H1 (cell line): ENCODE measurements around the gene ARHGDIG. TPM values are rescaled to one million over a fixed set of nuclear protein-coding genes. Genes with fewer than 3 reads are reported as not detected.

ENCODE experiments used
- CTCF ChIA-PET: fragments of 300-600 bp; sonication (Branson Sonifier 250); formaldehyde crosslinking; loops from one replicate; lab custom pipeline; 2021; ENCODE audit not compliant: partially characterized antibody; lab: Charles Lee
- POLR2A ChIA-PET: fragments of 300-600 bp; sonication (Branson Sonifier 250); formaldehyde crosslinking; loops from one replicate; lab custom pipeline; 2021; ENCODE audit warnings: inconsistent platforms; ENCODE audit not compliant: partially characterized antibody; lab: Charles Lee
- DNase-seq, 2 experiments: peaks; one replicate each; pipeline versions ENCODE4 v3.0.0 to v3.0.0-alpha.2; 2010 to 2022; ENCODE audit warnings: low spot score in 2 of 2, low read depth in 1 of 2, mixed read lengths in 1 of 2
- FAIRE-seq: peaks from 2 replicates; lab custom pipeline; 2011; peaks lifted over from hg19 to GRCh38; lab: Jason Lieb, UNC
- H2AFZ ChIP-seq: 2 replicates; pipeline ENCODE4 v1.8.1; 2012; ENCODE audit warnings: low read length, inconsistent platforms
- H2AK5ac ChIP-seq: 2 replicates; pipeline ENCODE4 v1.6.1; 2013; ENCODE audit warnings: low read depth, low read length
- H2BK120ac ChIP-seq: replicated peaks from 2 replicates; pipeline ENCODE3; 2013; ENCODE audit warnings: low read depth, low read length, inconsistent platforms
- H2BK12ac ChIP-seq: 2 replicates; pipeline ENCODE4 v1.6.1; 2013; ENCODE audit warnings: low read depth, low read length
- H2BK15ac ChIP-seq: 2 replicates; pipeline ENCODE4 v1.6.1; 2013; ENCODE audit warnings: low read length
- H2BK20ac ChIP-seq: 2 replicates; pipeline ENCODE4 v1.6.1; 2013; ENCODE audit warnings: low read length
- H2BK5ac ChIP-seq: 2 replicates; pipeline ENCODE4 v1.6.1; 2013; ENCODE audit warnings: low read depth, low read length
- H3K14ac ChIP-seq: 2 replicates; pipeline ENCODE4 v1.6.1; 2013; ENCODE audit warnings: inconsistent platforms; ENCODE audit not compliant: insufficient read length
- H3K18ac ChIP-seq: 2 replicates; pipeline ENCODE4 v1.6.1; 2013; ENCODE audit warnings: low read length; ENCODE audit errors: extremely low read depth
- H3K23ac ChIP-seq: 2 replicates; pipeline ENCODE4 v1.6.1; 2013; ENCODE audit warnings: inconsistent platforms; ENCODE audit not compliant: insufficient read length
- H3K23me2 ChIP-seq: 2 replicates; pipeline ENCODE4 v1.6.1; 2013; ENCODE audit warnings: low read depth, low read length
- H3K27ac ChIP-seq: 2 replicates; pipeline ENCODE4 v1.6.1; 2011; ENCODE audit warnings: low read depth, low read length, inconsistent platforms
- H3K27me3 ChIP-seq, 4 experiments: replicated peaks in 1 of 4; 1 replicate in 1 of 4; 2 replicates in 3 of 4; pipeline versions ENCODE4 v1.6.1 to v1.8.1; 2011 to 2013; ENCODE audit warnings: low read length in 3 of 4, mild to moderate bottlenecking in 3 of 4, inconsistent platforms in 2 of 4, mixed read lengths in 2 of 4, moderate library complexity in 1 of 4; ENCODE audit not compliant: control insufficient read depth in 3 of 4, insufficient read depth in 3 of 4; ENCODE audit errors: extremely low read depth in 1 of 4
- H3K36me3 ChIP-seq, 4 experiments: 2 replicates each; pipeline versions ENCODE4 v1.6.1 to v1.8.1; 2011 to 2013; ENCODE audit warnings: mild to moderate bottlenecking in 4 of 4, low read length in 3 of 4, moderate library complexity in 2 of 4, control low read depth in 1 of 4, inconsistent platforms in 1 of 4; ENCODE audit not compliant: insufficient read depth in 4 of 4, control insufficient read depth in 2 of 4
- H3K4ac ChIP-seq: replicated peaks from 2 replicates; pipeline ENCODE3; 2013; ENCODE audit warnings: low read length, low read depth, mixed read lengths, inconsistent platforms; ENCODE audit not compliant: insufficient read length
- H3K4me1 ChIP-seq, 4 experiments: replicated peaks in 1 of 4; 1 replicate in 1 of 4; 2 replicates in 3 of 4; pipeline versions ENCODE4 v1.6.1 to v1.8.1; 2011 to 2013; ENCODE audit warnings: low read length in 3 of 4, inconsistent platforms in 2 of 4, mixed read lengths in 1 of 4; ENCODE audit not compliant: insufficient read depth in 4 of 4, control insufficient read depth in 3 of 4
- H3K4me2 ChIP-seq, 2 experiments: 2 replicates each; pipeline versions ENCODE4 v1.6.1 to v1.8.1; 2011 to 2013; ENCODE audit warnings: low read depth in 2 of 2, low read length in 2 of 2, control low read depth in 1 of 2, inconsistent platforms in 1 of 2, mild to moderate bottlenecking in 1 of 2; ENCODE audit not compliant: insufficient read depth in 1 of 2
- H3K4me3 ChIP-seq, 4 experiments: fragments of 200-600, 300-600 bp in 1 of 4; sonication (generic), shearing (Covaris generic), sonication (Bioruptor Twin) in 1 of 4; 2 replicates each; pipeline versions ENCODE4 v1.5.1 to v1.8.1; 2011 to 2016; ENCODE audit warnings: low read length in 4 of 4, low read depth in 3 of 4, control low read depth in 2 of 4, inconsistent platforms in 2 of 4, mild to moderate bottlenecking in 2 of 4, mixed read lengths in 1 of 4, moderate library complexity in 1 of 4; ENCODE audit not compliant: insufficient read depth in 2 of 4; ENCODE audit errors: extremely low read depth in 1 of 4
- H3K56ac ChIP-seq: replicated peaks from 2 replicates; pipeline ENCODE3; 2013; ENCODE audit warnings: low read depth, mild to moderate bottlenecking, mixed read lengths, low read length, inconsistent platforms; ENCODE audit not compliant: insufficient read length
- H3K79me1 ChIP-seq: 2 replicates; pipeline ENCODE4 v1.6.1; 2013; ENCODE audit warnings: low read depth, low read length, control low read depth
- H3K79me2 ChIP-seq, 2 experiments: 2 replicates each; pipeline versions ENCODE4 v1.6.1 to v1.8.1; 2012 to 2013; ENCODE audit warnings: low read length in 2 of 2, mild to moderate bottlenecking in 2 of 2, inconsistent platforms in 1 of 2; ENCODE audit not compliant: insufficient read depth in 2 of 2, control insufficient read depth in 1 of 2
- H3K9ac ChIP-seq, 4 experiments: replicated peaks in 1 of 4; 1 replicate in 1 of 4; 2 replicates in 3 of 4; pipeline versions ENCODE4 v1.6.1 to v1.8.1; 2011 to 2013; ENCODE audit warnings: low read depth in 3 of 4, low read length in 3 of 4, control low read depth in 2 of 4, mild to moderate bottlenecking in 2 of 4, moderate library complexity in 2 of 4, inconsistent platforms in 1 of 4; ENCODE audit errors: extremely low read depth in 1 of 4
- H3K9me3 ChIP-seq, 2 experiments: 2 replicates each; pipeline versions ENCODE4 v1.6.1 to v1.8.1; 2012 to 2013; ENCODE audit warnings: mild to moderate bottlenecking in 2 of 2, moderate library complexity in 2 of 2, control low read depth in 1 of 2, inconsistent platforms in 1 of 2, low read depth in 1 of 2, low read length in 1 of 2, mixed read lengths in 1 of 2; ENCODE audit not compliant: insufficient read depth in 2 of 2
- H4K20me1 ChIP-seq, 2 experiments: replicated peaks in 1 of 2; 2 replicates each; pipeline versions ENCODE3 to v1.8.1; 2011 to 2013; ENCODE audit warnings: inconsistent platforms in 2 of 2, low read length in 2 of 2, mild to moderate bottlenecking in 1 of 2; ENCODE audit not compliant: insufficient read depth in 2 of 2, control insufficient read depth in 1 of 2
- H4K5ac ChIP-seq: 2 replicates; pipeline ENCODE4 v1.6.1; 2013; ENCODE audit warnings: low read length, low read depth, mixed read lengths, inconsistent platforms; ENCODE audit not compliant: insufficient read length
- H4K8ac ChIP-seq: 2 replicates; pipeline ENCODE4 v1.8.0; 2013; ENCODE audit warnings: mild to moderate bottlenecking, moderate library complexity, low read length, inconsistent platforms; ENCODE audit not compliant: insufficient read depth; ENCODE audit errors: extremely low read depth
- H4K91ac ChIP-seq: replicated peaks from 2 replicates; pipeline ENCODE3; 2013; ENCODE audit warnings: low read length, mixed read lengths, inconsistent platforms; ENCODE audit not compliant: insufficient read length
- CEBPB ChIP-seq: IDR thresholded peaks from 2 replicates; pipeline ENCODE4 v1.6.1; 2012; ENCODE audit warnings: low read depth, low read length
- EGR1 ChIP-seq: IDR thresholded peaks from 2 replicates; pipeline ENCODE4 v1.6.1; 2011; ENCODE audit warnings: low read depth, low read length, borderline replicate concordance
- GTF2F1 ChIP-seq: IDR thresholded peaks from 2 replicates; pipeline ENCODE4 v1.6.1; 2012; ENCODE audit warnings: low read depth, low read length, improper control_type of control experiment, borderline replicate concordance
- HDAC6 ChIP-seq: IDR thresholded peaks from one replicate; pipeline ENCODE4 v1.7.1; 2012; ENCODE audit warnings: low read depth, mild to moderate bottlenecking, inconsistent platforms, low read length, moderate library complexity
- KDM1A ChIP-seq: fragments of 200-600, 300-600 bp; sonication (generic); IDR thresholded peaks from 2 replicates; pipeline ENCODE4 v1.7.1; 2016; ENCODE audit warnings: mild to moderate bottlenecking, low read length, borderline replicate concordance
- MAX ChIP-seq: IDR thresholded peaks from 2 replicates; pipeline ENCODE4 v1.6.1; 2012; ENCODE audit warnings: inconsistent platforms
- POLR2AphosphoS5 ChIP-seq: IDR thresholded peaks from 2 replicates; pipeline ENCODE4 v1.6.1; 2011; ENCODE audit warnings: low read depth, low read length
- RFX5 ChIP-seq: IDR thresholded peaks from 2 replicates; pipeline ENCODE4 v1.6.1; 2011; ENCODE audit warnings: low read depth, low read length, improper control_type of control experiment, borderline replicate concordance
- RXRA ChIP-seq: IDR thresholded peaks from 2 replicates; pipeline ENCODE4 v1.6.1; 2011; ENCODE audit warnings: low read depth, mild to moderate bottlenecking, low read length, moderate library complexity; ENCODE audit not compliant: insufficient read depth
- SIN3A ChIP-seq, 2 experiments: IDR thresholded peaks in 1 of 2; conservative IDR thresholded peaks in 1 of 2; 2 replicates each; pipeline ENCODE4 v1.6.1; 2011 to 2012; ENCODE audit warnings: low read length in 2 of 2, improper control_type of control experiment in 1 of 2, low read depth in 1 of 2, mild to moderate bottlenecking in 1 of 2
- SP1 ChIP-seq: IDR thresholded peaks from 2 replicates; pipeline ENCODE4 v1.6.1; 2011; ENCODE audit warnings: low read depth, low read length
- SRF ChIP-seq: IDR thresholded peaks from 2 replicates; pipeline ENCODE4 v1.6.1; 2011; ENCODE audit warnings: mild to moderate bottlenecking, low read depth, low read length, moderate library complexity
- WGBS, 2 experiments: shearing (Covaris generic) in 1 of 2; methylation state at CpG; one replicate each; pipeline versions ENCODE4 v1.1.6 to v1.1.7; 2013 to 2015; ENCODE audit warnings: low lambda C conversion rate in 2 of 2, mixed read lengths in 2 of 2, inconsistent platforms in 1 of 2, low coverage in 1 of 2, missing lambda C conversion rate in 1 of 2; ENCODE audit not compliant: insufficient replicate concordance in 2 of 2, insufficient coverage in 1 of 2, insufficient read length in 1 of 2; ENCODE audit errors: extremely low coverage in 1 of 2, missing lambda C conversion rate in 1 of 2; 5-methylcytosine and 5-hydroxymethylcytosine counted together
- polyA plus RNA-seq, 7 experiments: library from polyadenylated mRNA; depleted of rRNA in 3 of 7; stranded (reverse) in 5 of 7; unstranded in 2 of 7; fragments of >200 nt in 5 of 7; fragments of 200-250 nt in 2 of 7; gene quantifications; 1 replicate in 5 of 7; 2 replicates in 1 of 7; 4 replicates in 1 of 7; pipeline versions ENCODE4 v1.2.1 to v1.2.3, GENCODE V29; 2011 to 2013; ENCODE audit warnings: missing spikeins in 2 of 7, mixed read lengths in 2 of 7
- total RNA-seq: library from RNA; stranded (reverse); fragmentation: NEBNext Ultra II Directional; extraction: Animal tissue kit (Norgen Biotek cat#: 25700); gene quantifications from 2 replicates; pipeline ENCODE4 v1.2.1, GENCODE V29; 2021

The ARHGDIG gene
- total and polyA plus RNA-seq, 2 of the 8 experiments (the other 6 are each of a cell fraction or from before 2014, with no cell fraction given) = 1.2 to 2.9 TPM

- WGBS, 2 experiments = 96% methylated on average over 38 of the region's 50 CpGs; no CpG with 5 or more reads in 1 of the 2 experiments
Observed at GRCh38 chr16:290681-291405, 10.5 kb downstream of the ARHGDIG start.

More at GRCh38 chr16:290681-291405, 10.5 kb downstream of the ARHGDIG start:
- no peak overlapping the region for H3K4ac ChIP-seq
- POLR2A ChIA-PET = interaction anchor here (0.6 to 1.3 kb wide), 3 partner anchors 9 to 61 kb away, joined by 3 read pairs; no protein-coding TSS in a partner anchor
- FAIRE-seq (no peak), DNase-seq (no peak)
- no peak overlapping the region for H4K8ac ChIP-seq
- H2AFZ ChIP-seq = no peak overlapping the region
- H3K27ac ChIP-seq = no peak overlapping the region
- no peak overlapping the region for H2AK5ac ChIP-seq
- peaks cover 0 to 5% of the 10 kb centered on the region in 2 experiments; a peak in 1 of 4 replicates for H3K9me3 ChIP-seq
- CTCF ChIA-PET = interaction anchor here (1.0 to 2.0 kb wide), 2 partner anchors 28 to 71 kb away, joined by 3 to 4 read pairs; no protein-coding TSS in a partner anchor
- no peaks in the 10 kb centered on the region for H3K4me1 ChIP-seq
- H3K79me1 ChIP-seq = no peaks in the 10 kb centered on the region; the same call in 1 of the 2 replicates
- no peak overlapping the region for H3K4me2 ChIP-seq
- H3K79me2 ChIP-seq = no peaks in the 10 kb centered on the region
- H2BK20ac ChIP-seq = no peak overlapping the region
- no peak overlapping the region for H2BK15ac ChIP-seq
- no peaks in the 10 kb centered on the region for H3K23me2 ChIP-seq
- no peak overlapping the region for H4K91ac ChIP-seq
- H4K5ac ChIP-seq = no peak overlapping the region
- TF ChIP-seq POLR2AphosphoS5 (no peak), RFX5 (no peak), SIN3A (conservative IDR thresholded peaks at IDR 0.05 in 1 of 2, IDR thresholded peaks at IDR 0.05 in 1 of 2; ENCODE audit: low read depth in 1 of 2, low read length in 2 of 2) (no peak), GTF2F1 (no peak), MAX (no peak), SRF (no peak), HDAC6 (no peak), EGR1 (no peak), SP1 (no peak), KDM1A (no peak), RXRA (no peak), CEBPB (no peak)
- no peak overlapping the region for H2BK5ac ChIP-seq
- H3K18ac ChIP-seq = no peak overlapping the region
- no peak overlapping the region for H2BK120ac ChIP-seq
- H3K9ac ChIP-seq = no peak overlapping the region
- H3K56ac ChIP-seq = no peak overlapping the region
- no peak overlapping the region for H3K23ac ChIP-seq
- peaks cover 7 to 24% (median 8%) of the 10 kb centered on the region in 4 experiments; a peak in 6 of 8 replicates for H3K36me3 ChIP-seq
- peaks cover 0 to 6% of the 10 kb centered on the region in 2 experiments for H4K20me1 ChIP-seq
- H3K14ac ChIP-seq = no peak overlapping the region
- no peak overlapping the region for H2BK12ac ChIP-seq
- H3K27me3 ChIP-seq = no peaks in the 10 kb centered on the region
- H3K4me3 ChIP-seq = no peak overlapping the region
